Nephron progenitor cell (in vitro differentiated cells): ENCODE results near the gene ANKRD1.

Source experiments
- DNase-seq: peaks from one replicate; pipeline ENCODE4 v3.0.0; 2021
- H3K27ac Mint-ChIP-seq: 2 replicates; pipeline ENCODE4 v1.8.0; 2021; ENCODE audit warnings: mild to moderate bottlenecking, moderate library complexity, mixed read lengths
- H3K27me3 Mint-ChIP-seq: 2 replicates; pipeline ENCODE4 v1.8.0; 2021; ENCODE audit warnings: mild to moderate bottlenecking, low read depth, mixed read lengths; ENCODE audit not compliant: poor library complexity
- H3K36me3 Mint-ChIP-seq: 2 replicates; pipeline ENCODE4 v1.8.0; 2021; ENCODE audit warnings: low read depth, mixed read lengths
- H3K4me1 Mint-ChIP-seq: 2 replicates; pipeline ENCODE4 v1.8.0; 2021; ENCODE audit warnings: mixed read lengths
- H3K4me3 Mint-ChIP-seq: 2 replicates; pipeline ENCODE4 v1.8.0; 2021; ENCODE audit warnings: mild to moderate bottlenecking, moderate library complexity, mixed read lengths
- H3K9me3 Mint-ChIP-seq: 2 replicates; pipeline ENCODE4 v1.8.0; 2021; ENCODE audit warnings: mild to moderate bottlenecking, moderate library complexity, mixed read lengths
- TF ChIP-seq, protein P1 (sequence below): fragments of 200-600 bp; sonication (generic); IDR thresholded peaks from 2 replicates; pipeline ENCODE4 v1.5.0; 2021; ENCODE audit warnings: antibody characterized with exemption

ANKRD1 gene

DNA sequence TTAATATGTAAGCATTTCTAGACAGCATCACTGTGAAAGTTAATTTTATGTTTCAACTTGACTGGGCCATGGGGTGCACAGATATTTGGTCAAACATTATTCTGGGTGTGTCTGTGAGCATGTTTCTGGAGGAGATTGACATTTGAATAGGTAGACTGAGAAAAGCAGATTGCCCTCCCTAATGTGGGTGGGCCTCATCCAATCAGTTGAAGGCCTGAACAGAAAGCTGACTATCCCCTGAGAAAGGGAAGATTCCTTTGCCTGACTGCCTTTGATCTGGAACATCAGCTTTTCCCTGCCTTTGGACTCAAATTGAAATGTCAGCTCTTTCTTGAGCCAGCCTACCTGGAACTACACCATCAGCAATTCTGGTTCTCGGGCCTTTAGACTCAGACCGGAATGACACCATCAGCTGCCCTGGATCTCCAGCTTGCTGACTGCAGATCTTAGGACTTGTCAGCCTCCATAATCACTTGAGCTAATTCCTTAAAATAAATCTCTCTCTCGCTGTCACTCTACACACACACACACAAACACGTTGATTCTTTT is 54.8 kb downstream of the ANKRD1 start:
- peaks cover 17% of the 10 kb centered on the region for H3K36me3 Mint-ChIP-seq
- H3K9me3 Mint-ChIP-seq: peaks cover 23% of the 10 kb centered on the region
- TF ChIP-seq, protein P1, sequence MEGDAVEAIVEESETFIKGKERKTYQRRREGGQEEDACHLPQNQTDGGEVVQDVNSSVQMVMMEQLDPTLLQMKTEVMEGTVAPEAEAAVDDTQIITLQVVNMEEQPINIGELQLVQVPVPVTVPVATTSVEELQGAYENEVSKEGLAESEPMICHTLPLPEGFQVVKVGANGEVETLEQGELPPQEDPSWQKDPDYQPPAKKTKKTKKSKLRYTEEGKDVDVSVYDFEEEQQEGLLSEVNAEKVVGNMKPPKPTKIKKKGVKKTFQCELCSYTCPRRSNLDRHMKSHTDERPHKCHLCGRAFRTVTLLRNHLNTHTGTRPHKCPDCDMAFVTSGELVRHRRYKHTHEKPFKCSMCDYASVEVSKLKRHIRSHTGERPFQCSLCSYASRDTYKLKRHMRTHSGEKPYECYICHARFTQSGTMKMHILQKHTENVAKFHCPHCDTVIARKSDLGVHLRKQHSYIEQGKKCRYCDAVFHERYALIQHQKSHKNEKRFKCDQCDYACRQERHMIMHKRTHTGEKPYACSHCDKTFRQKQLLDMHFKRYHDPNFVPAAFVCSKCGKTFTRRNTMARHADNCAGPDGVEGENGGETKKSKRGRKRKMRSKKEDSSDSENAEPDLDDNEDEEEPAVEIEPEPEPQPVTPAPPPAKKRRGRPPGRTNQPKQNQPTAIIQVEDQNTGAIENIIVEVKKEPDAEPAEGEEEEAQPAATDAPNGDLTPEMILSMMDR: no peak
- peaks cover 16% of the 10 kb centered on the region for H3K27me3 Mint-ChIP-seq
- H3K4me1 Mint-ChIP-seq: no peaks in the 10 kb centered on the region
- H3K27ac Mint-ChIP-seq: no peak overlapping the region
- H3K4me3 Mint-ChIP-seq: no peak overlapping the region
- DNase-seq: no peak

DNA sequence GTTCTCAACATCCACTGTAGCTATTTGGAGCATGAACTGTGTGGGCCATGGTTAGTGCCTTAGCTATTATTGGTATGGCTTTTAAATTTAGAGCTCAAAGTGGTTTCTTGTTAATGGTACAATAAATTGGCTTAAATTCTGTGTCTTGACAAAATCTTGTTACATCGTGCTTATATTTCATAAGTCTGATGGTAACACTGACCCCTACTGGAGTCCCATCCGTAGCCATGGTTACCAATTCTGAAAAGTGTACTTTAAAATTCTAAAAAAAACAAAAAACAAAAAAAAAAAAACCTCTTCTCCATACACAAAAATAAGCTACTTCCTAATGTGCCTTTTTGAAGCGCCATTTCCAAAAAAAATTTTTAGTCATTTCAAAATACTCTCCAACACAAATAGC is 55.5 kb downstream of the ANKRD1 start:
- H3K27ac Mint-ChIP-seq: no peak overlapping the region
- no peak for DNase-seq
- no peaks in the 10 kb centered on the region for H3K4me1 Mint-ChIP-seq
- H3K36me3 Mint-ChIP-seq: peaks cover 10% of the 10 kb centered on the region
- peaks cover 19% of the 10 kb centered on the region for H3K27me3 Mint-ChIP-seq
- peaks cover 16% of the 10 kb centered on the region for H3K9me3 Mint-ChIP-seq
- TF ChIP-seq, protein P1: no peak
- H3K4me3 Mint-ChIP-seq: no peak overlapping the region

DNA sequence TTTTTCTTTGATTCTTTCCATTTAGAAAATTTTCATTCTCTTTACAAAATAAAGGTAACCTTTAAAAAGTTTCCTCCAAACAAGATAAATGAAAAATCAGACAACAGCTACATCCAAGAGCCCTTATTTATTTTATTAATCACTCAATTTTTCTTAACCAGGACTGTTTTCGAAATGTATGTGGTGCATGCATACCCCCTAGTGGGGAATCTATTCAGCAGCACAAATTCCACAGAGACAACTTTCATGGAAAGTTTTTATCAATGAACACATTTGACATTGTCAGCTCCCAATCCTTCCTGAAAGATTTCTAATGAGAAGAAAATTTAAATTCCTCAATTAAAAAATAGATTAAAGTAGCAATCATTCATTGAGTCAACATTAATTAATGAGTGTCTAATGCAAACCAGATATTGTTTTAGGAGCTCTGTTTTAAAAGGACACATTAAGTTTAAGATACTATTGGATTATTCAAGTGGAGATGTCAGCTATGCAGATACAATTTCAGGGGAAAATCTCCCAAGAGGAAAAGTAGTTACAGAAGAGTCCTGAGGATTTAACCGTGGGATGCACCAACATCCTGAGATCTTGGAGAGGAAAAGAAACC is 57.9 kb downstream of the ANKRD1 start:
- no peaks in the 10 kb centered on the region for H3K9me3 Mint-ChIP-seq
- no peak overlapping the region for H3K4me3 Mint-ChIP-seq
- TF ChIP-seq, protein P1: peak; percentile 74
- H3K4me1 Mint-ChIP-seq: no peaks in the 10 kb centered on the region
- DNase-seq: no peak
- no peaks in the 10 kb centered on the region for H3K36me3 Mint-ChIP-seq
- no peak overlapping the region for H3K27ac Mint-ChIP-seq
- peaks cover 42% of the 10 kb centered on the region for H3K27me3 Mint-ChIP-seq
